Fibroblast of gingiva (primary cell): Measurements from ENCODE around the gene ZSCAN20.

Experiments
- DNase-seq: peaks from one replicate; pipeline ENCODE4 v3.0.0-alpha.2; 2011; ENCODE audit warnings: low read depth

The ZSCAN20 gene

DNA sequence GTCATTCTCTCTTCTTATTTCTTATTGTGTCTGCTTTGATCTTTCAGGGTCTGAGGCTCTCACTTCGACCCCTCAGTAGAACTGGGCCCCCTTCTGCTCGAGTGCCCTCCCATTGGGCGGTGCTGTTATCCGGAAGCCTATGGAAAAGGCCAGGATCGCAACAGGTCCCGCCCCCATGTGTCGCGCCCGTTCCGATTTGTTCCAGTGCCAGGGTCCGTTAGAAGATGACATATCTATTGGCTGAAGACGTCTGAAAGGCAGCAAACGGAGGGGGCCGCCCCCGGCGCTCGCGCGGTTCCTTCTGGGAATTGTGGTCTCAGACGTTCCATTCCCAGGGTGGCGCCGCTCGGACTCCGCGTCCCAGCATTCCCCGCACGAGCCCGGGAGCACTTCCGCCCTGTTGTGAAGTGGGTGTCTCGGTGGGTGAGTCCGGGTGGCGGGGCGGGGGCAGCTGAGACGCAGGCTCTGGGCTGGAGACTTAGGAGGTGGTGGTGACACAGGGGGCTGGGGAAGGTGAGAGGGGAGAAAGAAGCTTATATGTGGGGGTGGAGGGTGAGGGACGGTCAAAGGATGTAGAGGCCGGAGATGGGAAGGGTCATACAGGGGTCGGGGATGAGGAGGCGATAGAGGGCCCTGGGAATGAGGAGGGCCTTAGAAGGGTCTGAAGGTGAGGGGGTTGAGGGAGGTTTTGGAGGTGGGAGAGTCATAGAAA, at the start of gene ZSCAN20:
TSS of gene ZSCAN20 (plus strand) at position 377 of the 712 bp plus-strand sequence. CDS start 6,644 bp downstream, outside the sequence.
- peak; percentile 98 for DNase-seq

DNA sequence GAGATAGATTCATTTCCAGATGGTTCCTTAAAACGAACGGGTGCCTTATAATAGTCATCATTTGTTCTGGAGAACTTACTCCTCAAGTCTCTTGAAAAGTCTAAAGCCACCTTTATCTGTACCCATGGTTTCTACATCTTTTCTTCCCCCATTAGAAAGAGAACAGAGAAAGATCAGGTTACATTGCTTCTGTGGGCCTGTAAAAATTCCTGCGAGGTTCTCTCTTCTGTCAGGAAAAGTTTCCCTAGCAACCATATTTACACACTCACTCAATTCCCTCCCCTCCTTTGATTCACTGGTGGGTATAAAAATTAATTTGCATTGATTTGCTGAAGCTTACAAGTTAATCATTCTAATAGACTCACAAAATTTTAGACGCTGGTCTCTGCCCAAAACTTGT, 48.2 kb upstream of the ZSCAN20 start:
- no peak for DNase-seq

DNA sequence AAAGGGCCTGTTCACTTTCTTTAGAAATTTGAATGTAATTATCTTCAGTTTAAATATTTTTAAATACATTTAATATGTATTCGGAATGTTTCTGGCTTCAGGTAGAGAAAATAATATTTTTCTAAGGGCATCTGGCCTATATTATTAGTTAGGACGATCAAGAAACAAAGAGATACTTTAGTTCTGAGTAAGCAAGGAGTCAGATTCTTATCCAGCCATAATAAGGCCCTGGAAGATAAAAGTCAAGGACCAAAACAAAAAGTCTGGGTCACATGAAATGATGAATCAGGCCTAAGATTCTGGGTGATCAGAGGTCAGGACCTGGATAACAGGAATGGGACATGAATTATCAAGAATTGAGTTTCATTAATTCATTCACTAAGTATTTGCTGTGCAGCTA, 47.8 kb upstream of the ZSCAN20 start:
- DNase-seq: no peak

DNA sequence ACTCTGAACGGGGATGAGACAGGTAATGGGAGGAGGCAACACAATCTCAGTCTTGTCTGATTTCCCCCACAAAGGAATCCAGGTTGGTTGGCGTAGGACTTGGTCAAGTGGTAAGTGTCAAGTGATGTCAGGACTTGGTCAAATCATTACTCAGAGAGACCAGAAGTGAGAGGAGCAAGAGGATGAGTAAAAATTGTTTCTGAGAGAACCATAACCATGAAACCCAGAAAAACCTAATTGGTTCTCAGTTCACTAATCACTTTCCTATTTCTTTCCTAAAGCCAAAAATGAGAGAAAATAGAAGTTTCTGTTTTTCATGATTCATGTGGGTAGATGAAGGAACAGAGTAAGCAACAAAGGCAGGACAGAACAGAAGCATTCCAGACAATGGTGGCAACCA, 46.5 kb upstream of the ZSCAN20 start:
- DNase-seq: no peak

DNA sequence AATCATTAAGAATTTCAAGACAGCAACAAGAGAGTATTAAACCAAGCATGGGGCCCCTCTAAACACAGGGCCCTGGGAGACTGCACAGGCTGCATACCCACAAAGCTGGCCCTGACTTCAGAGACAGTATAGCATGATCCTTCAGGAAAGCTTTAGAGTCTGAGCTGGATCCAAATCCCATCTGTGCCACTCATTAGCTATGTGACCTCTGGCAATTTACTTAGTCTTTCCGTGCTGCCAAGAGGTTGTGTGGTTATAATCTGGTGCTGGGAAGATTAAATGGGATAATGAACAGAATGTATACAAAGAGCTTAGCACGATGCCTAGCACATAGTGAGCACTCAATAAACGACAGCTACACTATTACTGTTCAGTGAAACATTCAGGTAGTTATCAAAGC, 45.5 kb upstream of the ZSCAN20 start:
- no peak for DNase-seq

DNA sequence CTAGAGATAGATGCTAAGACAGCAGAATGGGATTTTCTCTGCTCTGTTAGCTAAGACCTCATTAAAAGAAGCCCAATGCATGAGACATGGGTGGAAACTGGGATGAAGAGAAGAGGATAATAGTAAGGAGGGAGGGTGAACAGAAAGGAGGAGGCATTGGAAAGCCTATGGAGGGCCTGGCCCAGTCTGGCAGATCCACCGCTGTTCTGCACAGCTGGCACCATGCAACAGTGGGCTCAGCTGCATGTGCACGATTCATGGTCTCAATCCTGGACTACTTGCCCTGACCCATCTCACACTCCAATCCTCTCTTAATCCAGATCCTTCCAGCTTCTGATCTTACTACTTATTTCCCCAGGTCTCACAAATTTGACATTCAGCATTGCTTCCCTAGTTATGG, 43.8 kb upstream of the ZSCAN20 start:
- no peak for DNase-seq

DNA sequence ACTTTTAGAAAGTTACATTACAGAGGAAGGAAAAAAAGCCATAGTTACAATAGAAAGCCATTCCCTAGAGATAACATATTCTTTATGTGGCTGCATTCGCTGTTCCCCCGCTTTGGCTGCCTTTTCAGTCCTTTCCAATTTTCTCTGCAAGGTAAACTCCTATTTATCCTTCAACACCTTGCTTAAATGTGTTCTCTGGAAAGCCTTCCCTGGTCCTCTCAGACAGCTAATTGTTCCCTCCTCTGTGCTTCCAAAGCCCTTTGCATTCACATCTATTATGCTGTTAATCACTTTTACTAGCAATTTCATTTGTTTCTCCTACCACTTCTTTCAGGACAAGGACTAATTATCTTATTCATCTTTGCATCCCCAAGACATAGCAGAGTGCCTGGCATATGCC, 43.1 kb upstream of the ZSCAN20 start:
- no peak for DNase-seq

DNA sequence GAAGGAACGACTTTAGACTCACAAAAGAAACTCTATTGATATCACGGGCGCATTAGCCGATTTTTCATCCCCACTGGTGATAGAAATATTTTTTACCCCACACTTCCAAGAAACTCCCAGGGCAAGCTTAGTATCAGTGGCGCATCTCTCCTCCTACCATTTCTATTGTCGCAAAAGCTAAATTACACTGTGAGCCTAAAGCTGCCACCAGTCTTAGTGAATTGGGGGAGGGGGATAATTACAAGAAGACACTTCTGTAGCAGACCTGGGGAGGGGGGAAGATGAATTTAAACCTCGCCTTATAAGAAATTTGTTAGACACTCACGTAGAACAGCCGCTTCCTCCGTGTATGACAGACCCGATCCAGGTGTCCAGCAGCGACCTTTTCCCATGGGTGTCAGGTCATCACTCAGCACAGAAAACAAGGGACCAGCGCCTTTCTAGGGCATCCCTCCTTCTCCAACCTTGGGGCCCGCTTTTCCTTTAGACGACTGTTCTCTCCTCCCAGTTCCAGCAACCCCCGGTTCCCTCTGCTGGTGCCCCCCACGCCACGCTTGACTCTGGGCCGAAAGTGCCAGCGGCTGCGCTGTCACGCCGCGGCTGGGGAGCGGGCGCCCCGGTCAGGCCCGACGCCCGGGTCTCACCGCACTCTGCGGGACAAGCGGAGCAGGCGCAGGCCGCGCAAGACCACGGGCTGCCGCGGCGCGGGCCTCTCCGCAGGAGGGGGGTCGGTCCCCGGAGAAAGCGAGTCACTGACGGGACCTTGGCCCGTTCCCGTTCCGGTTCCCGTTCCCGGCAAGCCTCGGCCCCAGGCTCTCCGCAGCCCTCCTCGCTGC, 42.4 kb upstream of the ZSCAN20 start:
- DNase-seq: no peak

DNA sequence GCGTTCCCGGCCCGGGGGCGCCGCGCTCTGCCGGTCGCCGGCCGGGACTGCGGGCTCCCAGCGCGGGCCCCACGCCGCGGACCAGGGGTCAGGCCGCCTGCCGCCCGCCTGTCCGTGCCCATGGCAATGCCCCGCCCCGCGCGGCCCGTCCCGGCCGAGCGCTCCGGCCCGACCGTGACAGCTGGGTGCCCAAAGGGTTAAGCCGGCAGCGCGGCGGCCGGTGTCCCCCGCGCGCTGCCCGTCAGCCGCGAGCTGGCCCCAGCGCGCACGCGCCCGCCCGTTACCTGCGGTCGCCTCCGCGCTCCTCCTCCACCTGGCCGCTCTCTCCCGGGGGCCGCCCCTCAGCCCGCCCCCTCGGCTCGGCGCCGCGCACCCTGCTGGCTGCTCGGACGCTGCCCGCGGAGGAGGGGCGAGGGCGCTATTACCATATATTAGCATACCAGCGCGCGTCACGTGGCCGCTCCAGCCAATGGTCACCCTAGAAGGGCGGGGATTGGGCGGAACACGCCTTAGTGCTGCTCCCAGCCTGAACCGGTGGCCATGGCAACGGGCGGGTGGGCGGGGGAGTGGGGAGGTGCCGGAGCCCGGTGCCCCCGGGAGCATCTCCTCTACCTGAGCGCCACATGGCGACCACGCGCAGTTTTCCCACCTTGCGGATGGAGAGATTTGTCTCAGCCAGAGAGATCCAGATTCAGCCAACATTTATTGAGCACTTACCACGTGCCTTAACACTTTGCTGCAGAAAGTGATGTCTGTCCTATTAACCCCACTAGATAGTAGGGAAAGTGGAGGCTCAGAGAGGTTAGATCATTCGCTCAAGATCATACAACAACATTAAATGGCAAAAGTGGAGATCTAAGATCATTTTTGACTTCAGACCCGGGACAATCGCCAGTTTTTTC, 41.5 kb upstream of the ZSCAN20 start, which contains the start of gene PHC2:
TSS of gene PHC2 (minus strand) at position 404 of the 902 bp plus-strand sequence. CDS start 55,556 bp downstream, outside the sequence.
- DNase-seq: peak; percentile 93

DNA sequence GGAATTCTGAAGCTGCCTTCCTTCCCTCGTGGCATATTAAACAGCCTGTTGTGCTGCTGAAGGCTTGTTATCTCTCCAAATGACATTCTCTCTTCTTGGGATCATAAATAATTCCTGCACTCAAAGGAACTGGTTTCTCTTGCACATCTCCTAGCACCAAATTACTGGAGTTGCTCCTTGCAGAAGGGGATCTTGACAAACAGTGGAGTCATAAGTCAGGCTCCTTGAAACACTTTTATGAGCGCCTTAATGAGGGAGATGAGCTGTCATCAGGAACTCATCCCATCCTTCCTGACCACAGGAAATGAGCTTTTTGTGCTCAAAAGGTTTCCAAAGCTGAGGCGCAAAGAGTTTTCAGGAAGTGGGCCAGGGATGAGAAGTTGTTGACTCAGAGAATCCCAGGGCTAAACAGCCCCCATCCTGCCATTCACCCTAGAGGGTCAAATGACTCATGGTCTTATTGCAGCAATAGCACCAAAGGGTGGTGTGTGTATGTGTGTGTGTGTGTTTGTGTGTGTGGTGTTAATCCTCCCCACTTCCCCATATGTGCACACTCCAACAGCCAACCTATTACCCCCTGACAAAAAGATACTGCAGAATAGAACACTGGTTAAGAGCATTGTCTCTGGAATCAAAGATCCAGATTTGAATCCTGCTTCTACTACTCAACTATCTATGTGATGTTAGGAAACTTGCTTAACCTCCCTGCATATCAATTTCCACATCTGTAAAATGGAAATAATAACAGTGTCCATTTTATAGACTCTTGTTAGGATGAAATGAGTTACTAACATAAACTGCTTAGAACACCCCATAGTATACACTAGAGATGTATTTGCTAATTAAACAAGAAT, 38.7 kb upstream of the ZSCAN20 start:
- DNase-seq: peak; percentile 99

DNA sequence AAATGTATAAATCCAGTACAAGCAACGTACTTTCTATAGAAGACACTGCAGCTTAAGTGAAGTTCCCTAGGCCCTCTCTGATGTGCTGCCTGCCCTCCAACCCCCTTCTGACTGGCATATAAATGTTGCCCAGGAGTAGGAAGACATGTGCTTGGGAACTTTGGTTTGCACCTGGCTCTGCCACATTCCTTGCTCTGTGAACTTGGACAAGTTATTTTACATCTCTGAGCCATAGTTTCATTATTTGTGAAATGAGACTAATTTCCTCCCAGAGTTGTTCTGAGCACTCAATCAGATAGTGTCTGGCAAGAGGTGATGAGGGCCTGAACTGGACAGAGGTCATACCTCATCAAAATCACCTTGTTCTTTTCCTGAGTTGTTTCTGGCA, 38.1 kb upstream of the ZSCAN20 start:
- DNase-seq: no peak

DNA sequence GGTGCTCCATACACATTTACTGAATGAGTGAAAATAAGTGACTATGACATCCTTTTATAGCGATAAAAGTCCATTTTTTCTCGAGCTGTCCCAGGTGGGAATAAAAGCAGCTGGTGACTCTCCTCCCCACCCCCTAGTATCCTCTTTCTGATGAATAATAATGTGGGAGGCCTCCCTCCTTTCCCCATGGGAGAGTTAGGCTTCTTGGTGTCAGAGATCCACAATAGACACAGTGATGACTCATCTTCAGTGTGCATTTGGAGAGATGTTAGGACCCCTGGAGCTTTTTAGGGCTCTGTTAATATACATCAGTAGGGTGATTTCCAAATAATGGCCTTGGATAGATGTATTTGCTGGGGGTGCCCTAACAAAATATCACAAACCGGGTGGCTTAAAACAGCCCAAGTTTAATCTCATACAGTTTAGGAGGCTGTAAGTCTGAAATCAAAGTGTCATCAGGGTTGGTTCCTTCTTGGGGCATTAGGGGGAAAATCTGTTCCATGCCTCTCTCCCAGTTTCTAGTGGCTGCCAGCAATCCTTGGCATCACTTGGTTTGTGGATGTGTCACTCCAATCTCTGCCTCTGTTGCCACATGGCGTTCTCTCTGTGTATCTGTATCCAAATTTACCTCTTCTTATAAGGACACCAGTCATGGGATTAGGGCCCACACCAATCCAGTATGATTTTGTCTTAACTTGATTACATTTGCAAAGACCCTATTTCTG, 37.2 kb upstream of the ZSCAN20 start:
- DNase-seq: peak; percentile 79

DNA sequence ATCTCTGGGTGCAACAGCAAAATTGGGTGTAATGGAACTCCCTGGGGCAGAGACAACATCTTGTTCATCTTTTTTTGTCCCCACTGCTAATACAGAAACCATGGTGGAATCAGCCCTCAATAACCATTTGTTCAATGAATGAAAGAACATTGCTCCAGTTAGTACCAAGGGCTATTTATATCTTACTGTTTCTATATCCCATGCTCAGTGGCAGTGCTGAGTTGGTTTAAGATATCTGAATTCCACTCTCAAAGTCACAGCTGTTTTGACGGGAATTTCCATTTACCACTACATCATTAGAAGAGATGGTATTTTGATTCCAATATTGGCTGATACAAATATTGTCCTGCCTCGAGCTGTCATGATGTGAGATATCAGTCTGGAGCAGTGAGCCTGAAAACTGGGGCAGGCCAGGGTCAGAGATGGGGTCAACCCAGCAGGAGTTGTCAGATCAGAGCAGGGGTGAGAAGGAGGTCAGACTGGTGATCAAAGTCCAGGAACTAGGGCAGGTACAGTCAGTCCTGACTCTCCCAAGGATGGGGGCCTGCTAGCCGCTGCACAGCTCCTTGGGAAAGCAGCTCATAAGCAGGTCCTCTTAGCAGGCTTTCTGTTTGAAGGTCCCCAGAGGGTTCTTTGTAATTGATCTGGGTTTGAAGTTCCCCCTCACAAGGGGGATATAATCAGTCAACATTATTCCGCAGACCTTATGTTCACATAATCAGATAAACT, 35.7 kb upstream of the ZSCAN20 start:
- no peak for DNase-seq

DNA sequence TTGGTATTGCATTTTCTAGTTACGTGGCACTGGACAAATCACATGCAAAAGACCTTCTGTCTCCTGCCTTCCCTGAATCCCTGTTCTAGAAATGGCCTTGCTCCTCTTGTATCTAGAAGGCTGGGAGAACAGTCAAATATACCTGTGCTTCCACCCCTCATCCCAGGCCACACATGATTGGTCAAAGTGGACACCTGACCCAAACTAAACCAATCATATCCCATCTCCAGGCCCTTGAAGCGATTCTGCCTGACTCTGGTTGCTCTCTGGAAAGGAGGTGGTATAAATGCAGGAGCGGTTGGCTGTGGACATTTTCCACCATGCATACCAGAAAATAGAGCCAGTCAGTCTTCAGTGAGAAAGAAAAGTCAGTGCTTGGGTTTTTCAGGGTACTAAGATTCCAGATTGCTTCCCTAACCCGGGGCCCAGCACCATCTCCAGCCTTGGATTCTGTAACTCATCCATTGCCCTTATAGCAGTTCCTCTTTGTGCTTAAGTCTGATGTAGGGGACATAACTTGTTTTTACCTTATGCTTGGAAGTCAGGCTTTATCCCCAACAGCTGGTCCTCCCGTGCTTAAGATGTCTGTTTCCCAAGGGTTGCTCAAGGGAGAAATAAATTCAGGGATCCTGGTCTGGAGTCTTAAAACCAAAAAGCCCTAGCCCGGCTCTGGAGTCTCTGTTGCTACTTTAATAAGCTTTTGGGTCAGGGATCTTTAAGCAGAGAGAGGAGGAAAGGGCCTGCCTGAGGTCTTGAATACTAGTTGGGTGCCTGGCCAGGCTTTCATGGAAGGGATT, 33.9 kb upstream of the ZSCAN20 start:
- no peak for DNase-seq

DNA sequence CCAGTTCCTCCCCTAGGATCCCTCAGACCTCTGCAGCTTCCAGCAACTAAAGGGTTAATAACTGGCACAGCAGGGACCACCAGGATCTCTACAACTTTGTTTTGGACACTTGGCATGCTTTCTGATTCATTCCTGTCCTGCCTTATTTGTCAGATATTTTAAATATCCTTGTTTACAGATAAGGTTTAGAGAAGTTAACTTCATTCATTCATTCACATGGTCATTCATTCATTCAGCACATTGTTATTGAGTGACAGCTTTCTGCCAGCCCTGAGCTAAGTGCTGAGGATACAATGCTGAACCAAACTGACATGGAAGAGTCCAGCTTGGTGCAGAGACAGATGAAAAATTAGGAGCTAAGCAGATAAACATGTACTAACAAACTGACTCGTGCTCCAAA, 32.8 kb upstream of the ZSCAN20 start:
- no peak for DNase-seq

DNA sequence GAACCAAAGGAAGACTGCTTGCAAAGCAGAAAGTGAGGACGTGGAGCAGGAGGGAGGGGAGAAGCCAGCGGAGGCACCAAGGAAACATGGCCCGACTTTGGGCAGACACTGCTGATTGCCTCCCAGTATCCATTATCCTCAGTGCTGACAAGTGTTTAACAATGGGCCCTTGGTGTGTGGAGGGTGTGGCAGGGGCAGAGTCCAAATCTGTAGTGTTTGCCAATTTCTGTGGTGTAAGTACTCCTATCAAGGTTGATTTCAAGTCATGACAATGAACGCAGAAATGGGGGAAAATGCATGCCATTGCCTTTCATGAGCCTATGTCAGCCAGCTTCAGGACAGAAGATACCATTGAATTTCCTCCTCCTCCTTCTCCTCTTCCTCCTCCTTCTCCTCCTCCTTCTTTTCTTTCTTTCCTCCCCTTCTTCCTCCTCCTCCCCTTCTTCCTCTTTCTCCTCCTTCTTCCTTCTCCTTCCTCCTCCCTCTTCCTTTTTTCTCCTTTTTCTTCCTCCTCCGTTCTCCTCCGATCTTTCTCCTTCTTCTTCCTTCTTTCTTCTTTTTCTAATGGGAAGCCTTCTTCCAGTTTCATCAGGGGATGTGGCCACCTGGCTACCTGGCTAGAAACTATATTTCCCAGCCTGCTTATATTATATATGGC, 31.2 kb upstream of the ZSCAN20 start:
- DNase-seq: no peak

DNA sequence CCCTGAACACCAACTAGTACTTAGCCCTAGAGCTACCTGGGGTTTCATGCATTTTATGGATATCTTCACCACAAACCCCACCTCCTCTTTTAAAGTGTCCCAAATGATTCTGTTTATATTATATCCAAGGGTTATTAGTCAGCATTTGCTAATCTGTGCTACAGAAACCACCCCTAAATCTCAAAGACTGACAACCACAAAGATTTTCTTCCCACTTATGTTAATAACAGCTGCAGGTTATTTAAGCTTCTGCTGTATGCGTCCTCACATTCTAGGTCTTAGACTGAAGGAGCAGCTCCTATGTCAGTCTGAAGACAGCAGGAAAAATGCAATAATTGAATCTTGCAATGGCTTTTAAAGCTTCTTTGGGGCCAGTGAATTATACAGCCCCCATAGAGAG, 30.3 kb upstream of the ZSCAN20 start:
- DNase-seq: no peak

DNA sequence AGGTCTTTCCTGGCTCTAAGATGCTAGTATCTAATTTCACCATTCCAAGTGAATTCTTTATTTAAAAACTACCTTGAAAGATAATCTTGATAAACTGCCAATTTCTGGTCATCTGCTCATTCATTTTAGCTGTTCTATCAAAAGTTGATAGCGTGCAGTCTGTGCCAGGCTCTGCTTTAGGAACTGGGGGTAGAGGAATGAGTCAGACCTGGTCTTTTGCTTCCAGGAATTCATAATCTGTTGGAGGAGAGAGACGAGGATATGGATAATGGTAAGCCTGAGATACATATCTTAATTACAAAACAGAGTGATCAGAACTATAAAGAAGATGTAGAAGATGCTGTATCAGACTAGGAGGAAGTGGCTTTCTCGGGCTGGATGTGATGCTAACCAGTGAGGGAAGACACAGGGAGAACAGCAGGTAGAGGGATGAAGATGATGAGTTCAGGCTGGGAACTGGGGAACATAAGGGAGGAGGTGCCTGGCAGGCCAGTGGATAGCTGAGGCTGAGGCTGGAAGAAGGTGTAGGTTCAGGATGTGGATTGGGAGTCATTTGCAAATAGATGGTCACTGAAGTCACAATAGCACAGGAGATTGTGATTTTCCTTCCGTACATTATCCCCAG, 29.3 kb upstream of the ZSCAN20 start:
- DNase-seq: no peak
